Measurements from ENCODE around the gene REV3L. TPM values are rescaled to one million over a fixed set of nuclear protein-coding genes. Genes with fewer than 3 reads are reported as not detected.

The REV3L gene
- total RNA-seq, 1 experiment from 2014 or later: 5.3 TPM

GRCh38 chr6:111297776-111298175 is 185.2 kb downstream of the REV3L start:
- no peak overlapping the region for H3K56ac ChIP-seq (ENCODE audit: insufficient read length, low read depth, low read length)
- H3T11ph ChIP-seq (ENCODE audit: low read length): no peak overlapping the region
- H3K9me3 Mint-ChIP-seq: peaks cover 5 to 10% of the 10 kb centered on the region in 2 experiments
- no peak overlapping the region for H2BK12ac ChIP-seq (ENCODE audit: insufficient read length, low read depth, low read length)
- H4K20me1 ChIP-seq (ENCODE audit: control insufficient read depth, insufficient read depth, insufficient read length): no peaks in the 10 kb centered on the region
- H3K23me2 ChIP-seq (ENCODE audit: insufficient read length, low read depth, low read length, poor library complexity, severe bottlenecking): no peaks in the 10 kb centered on the region
- no peak overlapping the region for H4K91ac ChIP-seq (ENCODE audit: insufficient read length, low read depth, low read length)
- H3K27me3 Mint-ChIP-seq (ENCODE audit: low read depth): no peaks in the 10 kb centered on the region
- H2AK5ac ChIP-seq (ENCODE audit: insufficient read length, low read length): no peak overlapping the region
- TF ChIP-seq CTCF (conservative IDR thresholded peaks at IDR 0.05): no peak
- no peak overlapping the region for H2AFZ ChIP-seq (ENCODE audit: low read length)
- WGBS (ENCODE audit: extremely low coverage, insufficient read length, low lambda C conversion rate): no CpG with 5 or more reads among the region's 1 CpG
- no peak overlapping the region for H3K14ac ChIP-seq (ENCODE audit: insufficient read depth, low read length)
- no peak overlapping the region for H2BK5ac ChIP-seq (ENCODE audit: insufficient read length, low read length)
- no peak overlapping the region for H2BK120ac ChIP-seq (ENCODE audit: low read depth, low read length, poor library complexity, severe bottlenecking)
- H3K4me1 Mint-ChIP-seq: peaks cover 0 to 2% of the 10 kb centered on the region in 2 experiments; a peak in 2 of 4 replicates
- no peaks in the 10 kb centered on the region for H3K79me1 ChIP-seq (ENCODE audit: insufficient read depth, low read depth, low read length, poor library complexity, severe bottlenecking)
- no peak overlapping the region for H3K9ac ChIP-seq (ENCODE audit: extremely low read depth, insufficient read length, low read length)
- no peak overlapping the region for H3K27ac Mint-ChIP-seq
- no peaks in the 10 kb centered on the region for H3K79me2 ChIP-seq (ENCODE audit: insufficient read depth, low read length)
- H2BK15ac ChIP-seq (ENCODE audit: low read depth, low read length): no peak overlapping the region
- no peak overlapping the region for H3K23ac ChIP-seq (ENCODE audit: insufficient read length, low read depth, low read length)
- no peaks in the 10 kb centered on the region for H3K4me1 ChIP-seq (ENCODE audit: insufficient read depth, low read length)
- no peak overlapping the region for H3K27ac ChIP-seq (ENCODE audit: insufficient read length, low read depth, low read length)
- H3K18ac ChIP-seq (ENCODE audit: insufficient read length, low read depth, low read length): no peak overlapping the region
- no peak for DNase-seq
- no peak overlapping the region for H3K4me3 Mint-ChIP-seq
- H4K8ac ChIP-seq (replicated peaks; ENCODE audit: insufficient read length, low read depth, low read length): no peak overlapping the region
- no peaks in the 10 kb centered on the region for H3K27me3 ChIP-seq (ENCODE audit: insufficient read depth, low read length)
- no peak overlapping the region for H2BK20ac ChIP-seq (ENCODE audit: low read depth, low read length, poor library complexity, severe bottlenecking)
- peaks cover 6 to 17% (median 17%) of the 10 kb centered on the region in 3 experiments for H3K36me3 Mint-ChIP-seq (ENCODE audit: insufficient read depth in 1 of 3, low read depth in 3 of 3)
- H3K9me3 ChIP-seq (ENCODE audit: control insufficient read depth, low read depth, low read length): no peaks in the 10 kb centered on the region
- H4K5ac ChIP-seq (ENCODE audit: insufficient read length, low read depth, low read length): no peak overlapping the region
- H3K4ac ChIP-seq (ENCODE audit: low read depth, low read length): no peak overlapping the region
- H3K4me2 ChIP-seq (ENCODE audit: insufficient read depth, insufficient read length, low read length): no peak overlapping the region

Measured in H9 (cell line).